HepG2 (cell line): ENCODE measurements around the gene SDR39U1. TPM values are rescaled to one million over a fixed set of nuclear protein-coding genes. Genes with fewer than 3 reads are reported as not detected.

Experiments
- ATAC-seq: fragments of 200-7000 bp; cut with Tn5 transposase; 3 replicates; pipeline ENCODE4 v1.9.1; 2020; ENCODE audit warnings: mild to moderate bottlenecking, moderate library complexity
- BruUV-seq: library from RNA; stranded (reverse); fragments of 400-500 nt; replicated peaks from 2 replicates; lab custom pipeline; 2021; lab: Mats Ljungman, UMichigan
- CTCF ChIA-PET: fragments of 300-600 bp; formaldehyde crosslinking; extraction: SDS; loops from one replicate; lab custom pipeline; 2021; ENCODE audit warnings: low total read pairs, inconsistent platforms, low intra/inter-chr PET ratio; lab: Yijun Ruan, JAX
- POLR2A ChIA-PET: fragments of 350-600 bp; sonication (Branson Sonifier 250); formaldehyde crosslinking; loops from one replicate; lab custom pipeline; 2020; ENCODE audit warnings: antibody characterized with exemption, inconsistent platforms; lab: Yijun Ruan, JAX
- DNase-seq: peaks from one replicate; pipeline ENCODE4 v3.0.0-alpha.2; 2015; ENCODE audit warnings: low spot score
- FAIRE-seq: peaks from 3 replicates; lab custom pipeline; 2011; peaks lifted over from hg19 to GRCh38; lab: Jason Lieb, UNC
- H2AFZ ChIP-seq: one replicate; pipeline ENCODE4 v1.6.1; 2011; ENCODE audit warnings: low read length, inconsistent platforms
- H3K27ac ChIP-seq: fragments of 300-600 bp; 3 replicates; pipeline ENCODE4 v1.8.0; 2011; ENCODE audit warnings: mixed run types, mild to moderate bottlenecking, mixed read lengths, low read length, inconsistent platforms; ENCODE audit not compliant: insufficient read depth; ENCODE audit errors: extremely low read length
- H3K27me3 ChIP-seq, 2 experiments: fragments of 200-600 bp in 1 of 2; 2 replicates in 1 of 2; 3 replicates in 1 of 2; pipeline versions ENCODE4 v1.6.0 to v1.8.0; 2011; ENCODE audit warnings: low read length in 2 of 2, mild to moderate bottlenecking in 2 of 2, moderate library complexity in 2 of 2, inconsistent platforms in 1 of 2; ENCODE audit not compliant: insufficient read depth in 2 of 2, control insufficient read depth in 1 of 2
- H3K36me3 ChIP-seq, 2 experiments: fragments of 200-600 bp in 1 of 2; replicated peaks in 1 of 2; 2 replicates in 1 of 2; 3 replicates in 1 of 2; pipeline versions ENCODE4 v1.5.1 to v1.8.0; 2011; ENCODE audit warnings: low read length in 2 of 2, inconsistent platforms in 1 of 2; ENCODE audit not compliant: insufficient read depth in 2 of 2, control insufficient read depth in 1 of 2
- H3K4me1 ChIP-seq: 2 replicates; pipeline ENCODE4 v1.5.1; 2012; ENCODE audit warnings: low read length, inconsistent platforms; ENCODE audit not compliant: insufficient read depth
- H3K4me2 ChIP-seq: 2 replicates; pipeline ENCODE4 v1.6.0; 2011; ENCODE audit warnings: low read depth, low read length, inconsistent platforms
- H3K4me3 ChIP-seq, 3 experiments: fragments of 200-600 bp in 1 of 3; sonication (generic), shearing (Covaris generic) in 1 of 3; replicated peaks in 1 of 3; 2 replicates each; pipeline ENCODE4 v1.5.1; 2011 to 2016; ENCODE audit warnings: low read length in 3 of 3, inconsistent platforms in 2 of 3, low read depth in 2 of 3, mild to moderate bottlenecking in 2 of 3, control low read depth in 1 of 3, mixed read lengths in 1 of 3; ENCODE audit not compliant: insufficient read depth in 1 of 3
- H3K79me2 ChIP-seq: one replicate; pipeline ENCODE4 v1.6.1; 2011; ENCODE audit warnings: low read length, inconsistent platforms; ENCODE audit not compliant: insufficient read depth
- H3K9ac ChIP-seq: 2 replicates; pipeline ENCODE4 v1.6.0; 2011; ENCODE audit warnings: mild to moderate bottlenecking, low read depth, low read length, inconsistent platforms; ENCODE audit not compliant: insufficient read depth
- H3K9me3 ChIP-seq: 2 replicates; pipeline ENCODE4 v1.5.1; 2012; ENCODE audit warnings: mild to moderate bottlenecking, low read length
- H4K20me1 ChIP-seq: 2 replicates; pipeline ENCODE4 v1.6.0; 2011; ENCODE audit warnings: inconsistent platforms, mild to moderate bottlenecking, low read length, moderate library complexity; ENCODE audit not compliant: insufficient read depth
- CC2D1A ChIP-seq: sonication (generic); formaldehyde crosslinking; IDR thresholded peaks from 2 replicates; pipeline ENCODE4 v1.8.1; 2023; ENCODE audit warnings: mild to moderate bottlenecking, missing genetic modification reagents
- GPN1 ChIP-seq: sonication (generic); formaldehyde crosslinking; IDR thresholded peaks from 2 replicates; pipeline ENCODE4 v1.5.1; 2020; ENCODE audit warnings: missing genetic modification reagents, borderline replicate concordance
- HOXA3 ChIP-seq: sonication (generic); formaldehyde crosslinking; IDR thresholded peaks from 2 replicates; pipeline ENCODE4 v1.5.0; 2020; ENCODE audit warnings: missing genetic modification reagents
- MYNN ChIP-seq: sonication (generic); formaldehyde crosslinking; IDR thresholded peaks from 2 replicates; pipeline ENCODE4 v1.4.0; 2020; ENCODE audit warnings: mild to moderate bottlenecking, low read depth, missing genetic modification reagents
- NFE2L2 ChIP-seq: fragments of 150-350 bp; IDR thresholded peaks from 2 replicates; pipeline ENCODE4 v1.6.1; 2014; ENCODE audit warnings: low read length
- SIN3A ChIP-seq: IDR thresholded peaks from 2 replicates; pipeline ENCODE4 v1.6.1; 2011; ENCODE audit warnings: low read depth, mild to moderate bottlenecking, control low read depth, low read length, borderline replicate concordance
- STAT6 ChIP-seq: sonication (generic); formaldehyde crosslinking; IDR thresholded peaks from 2 replicates; pipeline ENCODE4 v1.4.0; 2020; ENCODE audit warnings: missing genetic modification reagents, mild to moderate bottlenecking, borderline replicate concordance
- ZNF12 ChIP-seq: sonication (generic); formaldehyde crosslinking; IDR thresholded peaks from 2 replicates; pipeline ENCODE4 v1.5.0; 2020; ENCODE audit warnings: missing genetic modification reagents
- ZNF20 ChIP-seq: sonication (generic); formaldehyde crosslinking; IDR thresholded peaks from 2 replicates; pipeline ENCODE4 v1.4.0; 2020; ENCODE audit warnings: mild to moderate bottlenecking, moderate library complexity, missing genetic modification reagents
- ZNF234 ChIP-seq: sonication (generic); formaldehyde crosslinking; conservative IDR thresholded peaks from 2 replicates; pipeline ENCODE4 v1.5.1; 2020; ENCODE audit warnings: mild to moderate bottlenecking, missing genetic modification reagents
- ZNF263 ChIP-seq: sonication (generic); formaldehyde crosslinking; IDR thresholded peaks from 2 replicates; pipeline ENCODE4 v1.4.0; 2020; ENCODE audit warnings: missing genetic modification reagents
- ZNF264 ChIP-seq: sonication (generic); formaldehyde crosslinking; IDR thresholded peaks from 2 replicates; pipeline ENCODE4 v1.4.0; 2020; ENCODE audit warnings: missing genetic modification reagents
- ZNF432 ChIP-seq: sonication (generic); formaldehyde crosslinking; IDR thresholded peaks from 2 replicates; pipeline ENCODE4 v1.5.0; 2020; ENCODE audit warnings: missing genetic modification reagents, mild to moderate bottlenecking, borderline replicate concordance
- ZNF572 ChIP-seq: sonication (generic); formaldehyde crosslinking; IDR thresholded peaks from 2 replicates; pipeline ENCODE4 v1.5.1; 2020; ENCODE audit warnings: mild to moderate bottlenecking, missing genetic modification reagents
- ZNF792 ChIP-seq: IDR thresholded peaks from 2 replicates; pipeline ENCODE4 v1.6.1; 2016
- WGBS: methylation state at CpG from one replicate; pipeline ENCODE4 v1.1.6; 2017; ENCODE audit warnings: low lambda C conversion rate; 5-methylcytosine and 5-hydroxymethylcytosine counted together
- in situ Hi-C: cut with HindIII; loops from 2 replicates; pipeline ENCODE4 v1.10.0; 2017; ENCODE audit warnings: low pct_unique_long_range_greater_than_20kb; ENCODE audit not compliant: extremely low pct_ligation_motif_present
- intact Hi-C: fragments of 100-400 bp; cut with micrococcal nuclease; formaldehyde crosslinking; loops from one replicate; pipeline ENCODE4 v1.10.0; 2022; ENCODE audit not compliant: unreplicated experiment
- polyA plus RNA-seq, 8 experiments: library from polyadenylated mRNA; depleted of rRNA in 3 of 8; stranded (reverse) in 7 of 8; unstranded in 1 of 8; fragments of >200 nt; fragmentation: Illumina TruSeq in 4 of 8; extraction: Trizol in 4 of 8; gene quantifications; 2 replicates each; pipeline versions ENCODE4 v1.2.1 to v1.2.3, GENCODE V29; 2011 to 2016; ENCODE audit warnings: low read depth in 4 of 8, missing spikeins in 1 of 8, mixed read lengths in 1 of 8; ENCODE audit not compliant: insufficient read depth in 1 of 8
- total RNA-seq, 5 experiments: library from RNA; depleted of rRNA; stranded (reverse); fragments of >200 nt; fragmentation: Illumina TruSeq; extraction: Trizol; gene quantifications; 2 replicates each; pipeline ENCODE4 v1.2.3, GENCODE V29; 2016; ENCODE audit warnings: low read depth in 1 of 5
- TF ChIP-seq, protein P1 (sequence below): sonication (generic); formaldehyde crosslinking; IDR thresholded peaks from 2 replicates; pipeline ENCODE4 v1.8.1; 2023; ENCODE audit warnings: mild to moderate bottlenecking, missing genetic modification reagents, borderline replicate concordance

SDR39U1 gene
- total and polyA plus RNA-seq, 2 of the 13 experiments (the other 11 are each of a cell fraction or from before 2014, with no cell fraction given): 34.4 to 129 TPM

GRCh38 chr14:24430143-24430681, 12.4 kb downstream of the SDR39U1 start (continued):
- TF ChIP-seq SIN3A (peak; percentile 84; the same call in 1 of the 2 replicates), ZNF264 (CRISPR knock-in tag) (0 out of 2 replicates have a peak, but pooled peaks have one; percentile 7), ZNF792 (CRISPR knock-in tag) (0 out of 2 replicates have a peak, but pooled peaks have one; percentile 18), HOXA3 (CRISPR knock-in tag) (0 out of 2 replicates have a peak, but pooled peaks have one; percentile 42), ZNF20 (CRISPR knock-in tag) (peak; percentile 42; the same call in 1 of the 2 replicates), CC2D1A (CRISPR knock-in tag) (peak; percentile 76; the same call in 1 of the 2 replicates), GPN1 (CRISPR knock-in tag) (peak; percentile 14; the same call in 1 of the 2 replicates), ZNF234 (no peak), MYNN (0 out of 2 replicates have a peak, but pooled peaks have one; percentile 62), NFE2L2 (no peak)
- TF ChIP-seq, protein P1, sequence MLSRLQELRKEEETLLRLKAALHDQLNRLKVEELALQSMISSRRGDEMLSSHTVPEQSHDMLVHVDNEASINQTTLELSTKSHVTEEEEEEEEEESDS: no peak; the same call in 1 of the 2 replicates
- TF ChIP-seq, all 625 proteins: peak for 76

- in situ Hi-C loops: loop anchor here (5.0 to 10.0 kb wide), 3 partner anchors 62 to 185 kb away; partner anchors contain the start of genes NFATC4 and TINF2
- peak within 1 kb of the TSS; percentile 65 to 82 (median 80) for H3K4me3 ChIP-seq
- H3K9ac ChIP-seq: peak within 1 kb of the TSS; percentile 79
- intact Hi-C loops: loop anchor here (2.0 to 10.0 kb wide), 3 partner anchors 31 to 845 kb away; partner anchors contain the start of genes NYNRIN and TINF2
- H3K4me2 ChIP-seq: peak within 1 kb of the TSS; percentile 86
- H3K79me2 ChIP-seq: peaks cover 6% of the 10 kb centered on the region
- TSS peak; percentile 84 for BruUV-seq
- peaks cover 16% of the 10 kb centered on the region for H4K20me1 ChIP-seq
- 13% methylated on average over 56 of the region's 57 CpGs for WGBS
- peaks cover 69% of the 10 kb centered on the region for H3K4me1 ChIP-seq
- no peak for FAIRE-seq
- peak; percentile 94 for DNase-seq
- CTCF ChIA-PET: interaction anchor here (8.8 to 11.8 kb wide), 2 partner anchors 65 to 98 kb away, joined by 235 to 295 read pairs; partner anchors contain the start of genes ADCY4 and NFATC4
- no peaks in the 10 kb centered on the region; a peak in 1 of 5 replicates for H3K27me3 ChIP-seq
- ATAC-seq: peak; percentile 73
- H3K9me3 ChIP-seq: no peaks in the 10 kb centered on the region
- POLR2A ChIA-PET: interaction anchor here (0.6 to 9.1 kb wide), 52 partner anchors 9 to 1663 kb away, joined by 3 to 242 read pairs (median 6); partner anchors contain the start of genes ACIN1, BCL2L2, C14orf119 and CHMP4A
- peak within 1 kb of the TSS; percentile 66 for H3K27ac ChIP-seq
- H3K36me3 ChIP-seq: peaks cover 18 to 20% of the 10 kb centered on the region in 2 experiments
- H2AFZ ChIP-seq: peak within 1 kb of the TSS; percentile 18
- TF ChIP-seq ZNF263 (CRISPR knock-in tag) (peak; percentile 99), STAT6 (CRISPR knock-in tag) (no peak; the same call in 1 of the 2 replicates), ZNF432 (CRISPR knock-in tag) (no peak), ZNF12 (CRISPR knock-in tag) (peak; percentile 82), ZNF572 (CRISPR knock-in tag) (no peak)
Observed at GRCh38 chr14:24429395-24430142, 13.0 kb downstream of the SDR39U1 start, which contains the start of the genes CBLN3 and KHNYN. Gene CBLN3, minus strand, starts transcription at chr14:24429668. Its CDS starts 614 bp downstream, at chr14:24429054. Gene KHNYN, plus strand, starts transcription at chr14:24429954. Its CDS starts 777 bp downstream, at chr14:24430731.
